GM12864 (cell line): ENCODE results near the gene MEGF6.

Experiments
- DNase-seq: peaks from one replicate; pipeline ENCODE4 v3.0.0-alpha.2; 2011; ENCODE audit warnings: low read depth
- H3K4me3 ChIP-seq: 2 replicates; pipeline ENCODE4 v1.5.1; 2011; ENCODE audit warnings: mild to moderate bottlenecking, low read depth, low read length, control low read depth
- CTCF ChIP-seq: IDR thresholded peaks from 2 replicates; pipeline ENCODE4 v1.5.1; 2011; ENCODE audit warnings: low read depth, mild to moderate bottlenecking, moderate library complexity, low read length, control low read depth, inconsistent platforms; ENCODE audit errors: missing control alignments

MEGF6 gene

DNA sequence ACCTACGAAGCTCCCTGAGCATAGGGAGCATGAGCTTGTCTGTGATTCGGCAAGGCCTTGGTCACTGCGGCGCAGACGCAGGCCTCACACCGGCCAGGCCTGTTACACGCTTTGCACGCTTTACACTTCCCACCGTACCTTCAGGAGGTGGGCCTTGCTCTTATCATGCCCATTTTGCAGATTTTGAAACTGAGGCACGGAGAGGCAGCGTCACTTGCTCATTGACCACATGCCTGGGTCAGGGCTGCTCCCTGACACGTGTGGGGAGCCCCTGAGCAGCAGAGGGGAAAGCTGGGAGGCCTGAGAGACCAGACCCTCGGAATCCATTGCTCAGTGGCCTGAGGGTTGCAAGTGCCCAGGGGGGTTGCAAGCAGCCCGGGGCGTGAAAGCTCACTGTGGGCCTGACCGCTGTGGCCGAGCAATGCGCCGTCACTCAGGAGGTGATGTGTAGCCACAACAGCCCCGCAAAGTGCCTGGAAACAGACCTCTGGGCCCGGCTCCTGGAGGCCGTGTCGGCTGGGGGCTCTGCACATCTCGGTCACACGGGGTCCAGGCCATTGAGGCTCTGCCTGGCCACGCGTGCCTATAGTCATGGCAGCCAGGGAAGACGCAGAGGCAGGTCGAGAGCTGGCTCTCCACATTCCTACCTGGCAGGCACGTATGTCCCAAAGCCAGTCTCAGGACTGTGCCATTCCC is 149.9 kb downstream of the MEGF6 start:
- no peak for TF ChIP-seq CTCF
- DNase-seq: no peak
- no peak overlapping the region for H3K4me3 ChIP-seq

DNA sequence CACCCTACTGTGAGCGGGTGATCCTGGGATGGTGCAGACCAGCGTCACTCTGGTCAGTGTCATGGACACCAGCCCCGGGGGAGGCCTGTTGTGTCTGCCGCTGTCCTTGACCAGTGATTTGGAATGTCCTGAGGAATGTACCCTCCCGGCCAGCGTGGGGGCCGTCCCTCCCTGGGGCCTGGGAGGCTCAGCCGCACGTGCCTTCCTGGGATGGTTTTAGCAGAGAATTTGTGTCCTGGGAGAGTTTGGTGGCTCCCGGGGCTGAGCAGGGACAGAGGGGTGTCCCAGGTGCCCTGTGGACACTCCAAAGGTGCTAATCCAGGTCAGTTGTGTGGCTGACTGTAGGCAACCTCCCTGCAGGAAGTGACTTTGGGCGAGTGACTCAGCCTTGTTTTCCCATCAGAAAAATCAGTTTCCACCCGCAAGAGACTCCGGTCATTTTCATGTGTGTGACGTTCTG is 150.6 kb downstream of the MEGF6 start:
- H3K4me3 ChIP-seq: no peak overlapping the region
- no peak for TF ChIP-seq CTCF
- no peak for DNase-seq

DNA sequence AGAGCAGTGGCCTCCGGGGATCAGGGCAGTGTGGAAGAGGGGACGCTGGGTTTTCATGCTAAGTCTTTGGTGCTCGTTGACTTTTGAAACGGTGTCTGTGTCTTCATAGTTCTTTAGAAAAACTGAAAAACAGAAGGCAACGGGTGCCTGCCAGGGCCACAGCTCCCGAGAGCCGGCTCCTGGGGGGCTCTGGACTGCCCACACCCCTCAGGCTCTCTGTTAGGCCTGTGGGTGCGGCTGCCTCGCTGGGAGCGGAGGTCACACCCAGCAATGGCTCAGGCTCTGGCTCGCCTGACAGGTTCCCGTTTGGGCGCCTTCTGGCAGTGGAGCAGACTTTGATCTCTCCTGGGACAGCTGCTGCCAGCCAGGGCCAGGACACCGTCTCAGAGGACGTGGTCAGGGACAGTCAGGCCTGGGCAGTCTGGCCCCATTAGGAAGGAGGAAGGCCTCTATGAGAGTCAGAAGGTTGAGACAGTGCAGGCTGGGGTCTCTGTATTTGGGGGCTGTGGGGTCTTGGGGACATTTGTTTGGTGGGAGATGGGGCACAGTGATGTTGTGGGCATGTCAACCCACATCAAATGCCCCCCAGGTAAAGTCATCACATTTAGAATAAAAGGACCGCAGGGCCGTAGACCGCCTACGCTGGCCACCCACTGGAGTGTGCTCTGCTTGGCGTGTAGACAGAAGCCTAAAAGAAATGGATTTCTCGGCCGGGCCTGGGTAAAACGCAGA is 151.2 kb downstream of the MEGF6 start:
- no peak for DNase-seq
- TF ChIP-seq CTCF: no peak
- H3K4me3 ChIP-seq: no peak overlapping the region

GRCh38 chr1:3459051-3459908 is 152.0 kb downstream of the MEGF6 start:
- no peak overlapping the region for H3K4me3 ChIP-seq
- no peak for TF ChIP-seq CTCF
- no peak for DNase-seq

- DNase-seq: no peak
- no peak for TF ChIP-seq CTCF
- no peak overlapping the region for H3K4me3 ChIP-seq
These were observed 153.1 kb downstream of the MEGF6 start for GRCh38 chr1:3457910-3458883.
